Caki2 (cell line): ENCODE measurements around the gene TAS2R41. TPM values are rescaled to one million over a fixed set of nuclear protein-coding genes. Genes with fewer than 3 reads are reported as not detected.
"Not testable (repeated sequence)": the region's sequence is repeated elsewhere in the genome, so short reads cannot be mapped to it uniquely, and the experiment has no call there.

ENCODE experiments used
- DNase-seq: peaks from one replicate; pipeline ENCODE4 v3.0.0-alpha.2; 2015; ENCODE audit warnings: low read depth
- in situ Hi-C: cut with HindIII; loops from 2 replicates; pipeline ENCODE4 v1.10.0; 2016; ENCODE audit warnings: low sequenced_read_pairs, low pct_unique_long_range_greater_than_20kb, mixed read lengths
- total RNA-seq: library from RNA; depleted of rRNA; stranded (reverse); fragments of >200 nt; shearing (Covaris generic); gene quantifications from 2 replicates; pipeline ENCODE4 v1.2.3, GENCODE V29; 2014; ENCODE audit warnings: low replicate concordance; rRNA removed

TAS2R41 gene
- total RNA-seq, 1 experiment from 2014 or later, result not detected

DNA sequence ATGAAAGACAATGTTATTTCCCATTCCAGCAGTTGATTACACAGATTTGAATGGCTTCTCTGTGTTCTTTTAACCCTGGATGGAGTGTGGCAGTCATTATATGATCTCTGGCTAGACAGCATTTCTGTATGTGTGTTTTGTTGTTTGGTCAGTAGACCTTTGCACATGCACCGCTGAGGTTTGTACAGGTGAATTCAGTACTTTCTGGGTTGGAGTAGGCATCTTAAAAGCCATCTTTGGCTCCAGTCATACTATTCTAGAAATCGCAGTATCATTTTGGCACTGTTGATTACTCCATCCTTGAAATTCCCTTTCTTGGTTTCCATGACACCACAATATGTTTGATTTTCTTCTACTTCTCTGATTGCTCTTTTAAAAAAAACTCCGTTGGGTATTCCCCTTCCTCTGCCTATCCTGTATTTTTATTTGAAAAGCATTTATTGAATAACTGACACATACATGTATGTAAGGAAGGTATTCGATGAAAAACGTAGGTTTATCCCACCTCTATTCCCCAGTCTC, 29.9 kb downstream of the TAS2R41 start:
- in situ Hi-C loops, result no loop called here
- DNase-seq, result no peak

GRCh38 chr7:143510854-143511592, 33.4 kb downstream of the TAS2R41 start:
- DNase-seq, result no peak
- in situ Hi-C loops, result no loop called here

DNA sequence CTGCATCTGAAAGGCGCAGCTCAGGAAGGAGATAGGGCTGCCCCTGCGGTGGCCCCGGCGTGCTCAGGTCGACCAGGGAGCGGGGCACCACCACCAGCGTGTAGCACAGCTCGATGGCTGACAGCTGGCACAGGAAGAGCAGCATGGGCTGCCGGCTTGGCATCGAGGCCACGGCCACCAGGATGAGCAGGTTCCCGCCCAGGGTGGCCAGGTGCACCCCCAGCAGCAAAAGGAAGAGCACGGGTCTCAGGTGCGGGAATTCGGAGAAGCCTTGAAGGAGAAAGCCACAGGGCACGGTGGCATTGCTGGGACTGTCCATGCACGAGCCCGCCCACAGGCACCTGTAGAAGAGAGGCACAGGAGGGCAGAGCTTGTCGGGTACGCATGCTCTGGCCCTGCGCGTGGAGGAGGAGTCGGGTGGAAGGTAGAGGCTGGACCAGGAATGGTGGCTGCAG, 33.9 kb downstream of the TAS2R41 start:
- in situ Hi-C loops, result no loop called here

DNA sequence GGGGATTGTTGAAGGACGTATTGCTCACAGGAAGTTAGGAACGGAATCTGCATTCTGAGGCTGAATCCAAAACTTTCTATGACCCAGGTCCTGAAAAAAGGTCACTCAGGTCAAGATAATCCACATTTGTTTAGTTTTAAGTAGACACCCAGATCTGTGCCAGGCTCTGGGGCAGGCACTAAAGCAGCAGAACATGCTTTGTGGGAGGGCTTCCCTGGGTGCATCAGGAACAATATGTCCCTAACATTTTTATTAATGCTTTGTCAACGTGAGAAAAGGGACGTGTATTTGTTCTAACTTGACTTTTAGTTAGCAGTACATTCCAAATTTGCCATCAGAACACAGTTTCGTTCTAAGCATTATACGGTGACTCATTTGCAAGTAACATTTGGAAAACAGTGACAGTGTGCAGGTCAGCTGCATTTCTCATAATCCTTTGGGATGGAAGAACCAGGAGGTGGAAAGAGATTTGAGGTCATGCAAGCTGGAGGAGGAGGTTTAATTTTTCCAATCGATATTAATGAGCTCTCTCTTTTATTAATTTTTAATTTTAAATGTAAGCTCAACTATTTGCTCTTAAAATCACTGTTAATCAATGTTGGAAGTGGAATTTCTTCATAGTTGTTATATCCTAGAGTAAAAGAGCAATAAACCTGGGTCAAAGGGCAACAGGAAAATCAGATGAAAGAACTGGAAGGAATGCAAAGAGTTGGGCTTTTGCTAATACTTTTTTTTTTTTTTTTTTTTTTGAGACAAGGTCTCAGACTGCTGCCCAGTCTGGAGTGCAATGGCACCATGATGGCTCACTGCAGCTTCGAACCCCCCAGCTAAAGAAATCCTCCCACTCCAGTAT, 35.0 kb downstream of the TAS2R41 start:
- in situ Hi-C loops, result no loop called here
- no peak for DNase-seq

More for the DNA sequence above, 33.9 kb downstream of the TAS2R41 start:
- no peak for DNase-seq

- DNase-seq, result no peak
- in situ Hi-C loops, result no loop called here
Observed at GRCh38 chr7:143514487-143514886, 36.8 kb downstream of the TAS2R41 start.

GRCh38 chr7:143514995-143515735, 37.5 kb downstream of the TAS2R41 start:
- in situ Hi-C loops, result no loop called here
- DNase-seq, result no peak

GRCh38 chr7:143516981-143517380, 39.3 kb downstream of the TAS2R41 start:
- DNase-seq, result no peak
- in situ Hi-C loops, result no loop called here

GRCh38 chr7:143518521-143518920, 40.8 kb downstream of the TAS2R41 start:
- no peak for DNase-seq
- in situ Hi-C loops, result no loop called here

DNA sequence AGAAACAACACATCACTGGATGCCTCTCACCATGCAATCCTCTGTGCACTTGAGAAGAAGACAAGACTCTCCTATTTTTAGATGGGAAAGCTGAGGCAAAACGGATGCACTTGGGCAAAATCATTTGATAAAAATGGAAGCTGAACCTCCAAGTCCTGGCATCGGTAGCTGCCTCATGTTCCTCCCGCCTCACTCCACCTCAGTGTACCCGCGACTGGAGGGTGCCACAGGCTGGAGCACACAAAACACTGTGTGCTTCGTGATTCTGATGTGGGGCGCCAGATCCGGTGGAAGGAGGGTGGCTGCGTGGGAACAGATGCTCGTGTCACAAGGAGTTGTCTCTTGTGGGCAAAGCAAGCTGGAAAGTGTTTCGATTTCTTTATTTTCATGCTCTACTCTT, 41.3 kb downstream of the TAS2R41 start:
- in situ Hi-C loops, result no loop called here
- DNase-seq, result no peak

DNA sequence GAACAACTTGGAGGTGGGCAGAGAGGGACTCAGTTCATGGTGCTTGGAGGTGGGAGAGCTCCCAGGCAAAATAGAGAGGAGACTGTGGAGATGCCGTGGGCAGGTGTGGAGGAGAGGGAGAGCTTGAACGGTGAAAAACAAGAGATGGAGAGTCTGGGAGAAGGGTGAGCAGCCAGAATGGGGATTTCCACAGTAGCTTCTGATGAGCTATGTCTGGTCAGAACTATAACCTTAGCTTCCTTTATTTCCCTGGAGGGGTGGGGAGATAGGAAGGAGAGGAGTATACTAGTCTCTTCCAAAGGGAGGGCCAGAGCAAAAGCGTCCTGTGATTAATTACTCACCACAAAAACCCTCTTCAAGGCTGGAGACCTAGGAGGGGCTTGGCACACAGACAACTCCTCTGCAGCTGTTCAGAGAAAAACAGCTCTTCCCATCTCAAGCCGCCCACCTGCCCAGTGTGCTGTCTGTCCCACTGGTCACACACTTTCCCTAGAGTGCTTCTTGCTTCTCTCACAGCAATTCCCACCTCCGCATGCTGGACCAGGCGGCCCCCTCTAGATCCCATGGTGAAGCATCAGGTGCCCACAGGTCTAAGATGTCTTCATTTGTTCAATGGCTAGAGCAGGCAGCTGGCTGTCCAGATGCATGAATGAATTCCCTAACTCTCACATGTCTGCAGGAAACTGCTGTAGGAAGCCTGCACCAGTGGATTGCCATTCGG, 41.9 kb downstream of the TAS2R41 start:
- in situ Hi-C loops, result no loop called here
- DNase-seq, result peak; percentile 1

GRCh38 chr7:143522309-143522916, 44.7 kb downstream of the TAS2R41 start:
- in situ Hi-C loops, DNase-seq: not testable (repeated sequence)

Other genes with a start within 250 kb of the TAS2R41 start
- 107 and 161 TPM in 2 replicates for gene GSTK1, start 214.4 kb upstream of the TAS2R41 start, total RNA-seq
- gene TMEM139, start 192.9 kb upstream of the TAS2R41 start, total RNA-seq, result 79.0 and 102 TPM in 2 replicates
- gene CASP2, start 189.5 kb upstream of the TAS2R41 start, total RNA-seq, result 5.6 and 11.9 TPM in 2 replicates
- not detected in 2 replicates for gene CLCN1, start 161.8 kb upstream of the TAS2R41 start, total RNA-seq
- gene FAM131B, start 115.2 kb upstream of the TAS2R41 start, total RNA-seq, result 0.03 TPM in 1 of 2 replicates, not detected in the other
- 23.2 and 41.3 TPM in 2 replicates for gene ZYX, start 96.5 kb upstream of the TAS2R41 start, total RNA-seq
- not detected in 2 replicates for gene EPHA1, start 69.0 kb upstream of the TAS2R41 start, total RNA-seq
- not detected in 2 replicates for gene TAS2R60, start 34.4 kb upstream of the TAS2R41 start, total RNA-seq
- gene CTAGE15, start 93.9 kb downstream of the TAS2R41 start, total RNA-seq, result not detected in 2 replicates
- 0.78 and 2.5 TPM in 2 replicates for gene TCAF2, start 143.1 kb downstream of the TAS2R41 start, total RNA-seq